HepG2 (cell line): ENCODE measurements around the gene MYD88. TPM values are rescaled to one million over a fixed set of nuclear protein-coding genes. Genes with fewer than 3 reads are reported as not detected.
A peak's percentile ranks its signal among the peaks of the same experiment; 100 is the strongest.

ENCODE experiments used
- GABPB1 ChIP-seq: IDR thresholded peaks from 2 replicates; pipeline ENCODE4 v1.6.1; 2016; ENCODE audit warnings: mild to moderate bottlenecking, missing genetic modification reagents, moderate library complexity, missing compliant biosample characterization
- GRHL1 ChIP-seq: sonication (generic); formaldehyde crosslinking; conservative IDR thresholded peaks from 2 replicates; pipeline ENCODE4 v1.8.0; 2022; ENCODE audit warnings: missing genetic modification reagents
- NR2C2 ChIP-seq: sonication (generic); formaldehyde crosslinking; IDR thresholded peaks from 2 replicates; pipeline ENCODE4 v1.4.0; 2020; ENCODE audit warnings: missing genetic modification reagents, mild to moderate bottlenecking, moderate library complexity, borderline replicate concordance
- RCOR2 ChIP-seq: IDR thresholded peaks from 2 replicates; pipeline ENCODE4 v1.6.1; 2016; ENCODE audit warnings: missing biosample characterization, missing genetic modification reagents
- SOX5 ChIP-seq: IDR thresholded peaks from 2 replicates; pipeline ENCODE4 v1.6.1; 2016; ENCODE audit warnings: borderline replicate concordance
- THAP8 ChIP-seq: sonication (generic); formaldehyde crosslinking; IDR thresholded peaks from 2 replicates; pipeline ENCODE4 v1.5.1; 2020; ENCODE audit warnings: missing genetic modification reagents, mild to moderate bottlenecking, borderline replicate concordance
- ZBTB39 ChIP-seq: sonication (generic); formaldehyde crosslinking; IDR thresholded peaks from 2 replicates; pipeline ENCODE4 v1.5.0; 2020; ENCODE audit warnings: missing genetic modification reagents
- ZHX2 ChIP-seq, 2 experiments: sonication (generic) in 1 of 2; formaldehyde crosslinking in 1 of 2; IDR thresholded peaks; 2 replicates each; pipeline versions ENCODE4 v1.6.1 to v1.9.0; 2014 to 2022; ENCODE audit warnings: antibody characterized with exemption in 1 of 2, borderline replicate concordance in 1 of 2, inconsistent platforms in 1 of 2, low read depth in 1 of 2, missing genetic modification reagents in 1 of 2
- ZNF12 ChIP-seq: sonication (generic); formaldehyde crosslinking; IDR thresholded peaks from 2 replicates; pipeline ENCODE4 v1.5.0; 2020; ENCODE audit warnings: missing genetic modification reagents
- ZNF207 ChIP-seq: fragments of 450-650 bp; IDR thresholded peaks from 2 replicates; pipeline ENCODE4 v1.6.1; 2016; ENCODE audit warnings: antibody characterized with exemption, borderline replicate concordance
- ZNF564 ChIP-seq: sonication (generic); formaldehyde crosslinking; IDR thresholded peaks from 2 replicates; pipeline ENCODE4 v1.8.1; 2023; ENCODE audit warnings: mild to moderate bottlenecking, missing genetic modification reagents
- ZNF800 ChIP-seq: sonication (generic); formaldehyde crosslinking; IDR thresholded peaks from 2 replicates; pipeline ENCODE4 v1.4.0; 2020; ENCODE audit warnings: missing genetic modification reagents
- polyA plus RNA-seq, 8 experiments: library from polyadenylated mRNA; depleted of rRNA in 3 of 8; stranded (reverse) in 7 of 8; unstranded in 1 of 8; fragments of >200 nt; fragmentation: Illumina TruSeq in 4 of 8; extraction: Trizol in 4 of 8; gene quantifications; 2 replicates each; pipeline versions ENCODE4 v1.2.1 to v1.2.3, GENCODE V29; 2011 to 2016; ENCODE audit warnings: low read depth in 4 of 8, missing spikeins in 1 of 8, mixed read lengths in 1 of 8; ENCODE audit not compliant: insufficient read depth in 1 of 8
- total RNA-seq, 5 experiments: library from RNA; depleted of rRNA; stranded (reverse); fragments of >200 nt; fragmentation: Illumina TruSeq; extraction: Trizol; gene quantifications; 2 replicates each; pipeline ENCODE4 v1.2.3, GENCODE V29; 2016; ENCODE audit warnings: low read depth in 1 of 5

The MYD88 gene
- total and polyA plus RNA-seq, 2 of the 13 experiments (the other 11 are each of a cell fraction or from before 2014, with no cell fraction given): 7.6 to 32.7 TPM

- 0 out of 2 replicates have a peak, but pooled peaks have one; percentile 23 for TF ChIP-seq GABPB1 (CRISPR knock-in tag)
- peak; percentile 35; the same call in 1 of the 2 replicates for TF ChIP-seq NR2C2
- TF ChIP-seq ZHX2 (IDR thresholded peaks at IDR 0.05; ENCODE audit: low read depth): no peak
- no peak for TF ChIP-seq ZHX2 (CRISPR knock-in tag; IDR thresholded peaks at IDR 0.05; ENCODE audit: borderline replicate concordance)
- no peak for TF ChIP-seq SOX5 (CRISPR knock-in tag)
- TF ChIP-seq ZBTB39 (CRISPR knock-in tag): no peak
- no peak for TF ChIP-seq THAP8 (CRISPR knock-in tag)
- TF ChIP-seq RCOR2 (CRISPR knock-in tag): no peak
- no peak for TF ChIP-seq ZNF800
- no peak for TF ChIP-seq ZNF564 (CRISPR knock-in tag)
- no peak for TF ChIP-seq ZNF207
- no peak for TF ChIP-seq ZNF12 (CRISPR knock-in tag)
- TF ChIP-seq GRHL1: no peak
Observed at GRCh38 chr3:38117748-38118420, 20.6 kb upstream of the MYD88 start (continued).
